ENCODE data around the gene CCDC183.
"Not testable (repeated sequence)": the region's sequence is repeated elsewhere in the genome, so short reads cannot be mapped to it uniquely, and the experiment has no call there.

Gene CCDC183

GRCh38 chr9:136837146-136837855 lies 41.2 kb downstream of the CCDC183 start:
- no peak for DNase-seq (ENCODE audit: low read depth in 3 of 3, low spot score in 1 of 3)

- DNase-seq (ENCODE audit: low read depth in 3 of 3, low spot score in 1 of 3) = not testable (repeated sequence)
These were observed 41.7 kb downstream of the CCDC183 start for GRCh38 chr9:136837856-136838277.

- DNase-seq (ENCODE audit: low read depth in 3 of 3, low spot score in 1 of 3) = no peak
These were observed 42.4 kb downstream of the CCDC183 start for GRCh38 chr9:136838314-136839228.

- no peak for DNase-seq (ENCODE audit: low read depth in 3 of 3, low spot score in 1 of 3)
These were observed 43.3 kb downstream of the CCDC183 start for GRCh38 chr9:136839229-136840139.

DNA sequence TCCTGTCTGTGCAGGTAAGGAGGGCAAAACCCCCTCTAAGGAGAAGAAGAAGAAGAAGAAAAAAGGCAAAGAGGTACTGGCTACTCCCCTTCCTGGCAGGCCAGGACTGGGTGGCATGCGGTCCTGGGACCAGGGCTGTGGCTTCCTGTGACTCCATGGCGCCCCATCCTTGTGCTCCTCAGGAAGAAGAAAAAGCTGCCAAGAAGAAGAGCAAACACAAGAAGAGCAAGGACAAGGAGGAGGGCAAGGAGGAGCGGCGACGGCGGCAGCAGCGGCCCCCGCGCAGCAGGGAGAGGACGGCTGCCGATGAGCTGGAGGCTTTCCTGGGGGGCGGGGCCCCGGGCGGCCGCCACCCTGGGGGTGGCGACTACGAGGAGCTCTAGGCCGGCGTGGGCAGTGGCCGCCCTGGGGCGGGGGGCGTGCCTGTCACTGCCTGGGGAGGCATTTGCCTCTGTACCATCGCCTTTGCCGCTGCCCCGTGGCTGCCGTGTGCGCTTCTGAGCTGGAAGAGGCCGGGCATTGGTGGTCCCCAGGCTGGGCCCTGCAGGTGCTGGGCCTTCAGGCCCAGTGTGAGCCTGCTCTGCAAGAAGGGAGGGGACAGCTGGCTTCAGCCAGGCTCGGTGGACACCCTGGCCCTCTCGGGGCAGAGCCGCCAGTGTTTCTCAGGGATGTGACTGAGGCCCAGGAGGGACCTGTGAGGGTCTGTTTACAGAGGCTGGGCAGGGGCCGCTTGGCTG lies 44.2 kb downstream of the CCDC183 start:
- no peak for DNase-seq (ENCODE audit: low read depth in 3 of 3, low spot score in 1 of 3)

DNA sequence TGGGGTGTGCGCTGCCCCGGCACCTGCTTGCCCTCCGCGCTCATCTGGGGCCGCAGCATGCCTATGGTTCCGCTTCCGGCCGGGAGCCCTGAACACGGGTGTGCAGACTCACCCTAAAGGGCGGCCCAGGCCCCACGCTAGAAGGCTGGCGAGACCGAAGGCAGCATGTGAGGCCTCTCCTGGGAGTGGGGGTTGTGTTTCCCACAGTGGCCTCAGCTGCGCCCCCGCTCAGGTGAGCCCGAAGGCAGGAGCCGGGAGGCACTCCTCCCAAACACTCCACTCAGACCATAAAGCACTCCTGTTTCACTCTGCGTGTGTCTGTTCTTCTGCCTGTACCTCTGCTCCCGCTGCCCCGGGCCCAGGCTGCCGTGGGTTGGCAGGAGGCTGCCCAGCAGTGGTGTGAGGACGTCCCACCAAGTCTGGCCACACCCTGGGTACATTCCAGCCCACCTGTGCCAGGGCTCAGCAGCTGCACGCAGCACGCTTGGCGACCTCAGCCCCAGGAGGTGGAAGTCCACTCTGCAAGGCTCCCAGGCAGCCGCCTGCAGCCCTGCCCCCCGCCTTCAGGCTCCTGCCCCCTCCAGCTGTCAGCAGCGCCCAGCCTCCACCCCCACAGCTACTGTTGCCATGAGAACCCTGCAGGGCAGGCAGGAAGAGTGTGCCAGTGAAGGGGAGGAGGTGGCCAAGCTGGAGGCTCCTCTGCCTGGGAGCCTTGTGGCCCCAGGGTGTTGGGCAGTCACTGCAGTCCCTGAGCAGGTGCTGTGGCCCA lies 44.9 kb downstream of the CCDC183 start:
- DNase-seq (ENCODE audit: low read depth in 3 of 3, low spot score in 1 of 3) = no peak

- not testable (repeated sequence) for DNase-seq (ENCODE audit: low read depth in 3 of 3, low spot score in 1 of 3)
These were observed 45.7 kb downstream of the CCDC183 start for GRCh38 chr9:136841646-136842379.

- peak; percentile 52 to 71 (median 53) for DNase-seq (ENCODE audit: low read depth in 3 of 3, low spot score in 1 of 3)
These were observed 46.3 kb downstream of the CCDC183 start, which contains the start of gene AJM1 for GRCh38 chr9:136842380-136842948. Gene AJM1, plus strand, starts transcription at chr9:136842478. Its CDS starts 1,937 bp downstream, at chr9:136844415.

DNA sequence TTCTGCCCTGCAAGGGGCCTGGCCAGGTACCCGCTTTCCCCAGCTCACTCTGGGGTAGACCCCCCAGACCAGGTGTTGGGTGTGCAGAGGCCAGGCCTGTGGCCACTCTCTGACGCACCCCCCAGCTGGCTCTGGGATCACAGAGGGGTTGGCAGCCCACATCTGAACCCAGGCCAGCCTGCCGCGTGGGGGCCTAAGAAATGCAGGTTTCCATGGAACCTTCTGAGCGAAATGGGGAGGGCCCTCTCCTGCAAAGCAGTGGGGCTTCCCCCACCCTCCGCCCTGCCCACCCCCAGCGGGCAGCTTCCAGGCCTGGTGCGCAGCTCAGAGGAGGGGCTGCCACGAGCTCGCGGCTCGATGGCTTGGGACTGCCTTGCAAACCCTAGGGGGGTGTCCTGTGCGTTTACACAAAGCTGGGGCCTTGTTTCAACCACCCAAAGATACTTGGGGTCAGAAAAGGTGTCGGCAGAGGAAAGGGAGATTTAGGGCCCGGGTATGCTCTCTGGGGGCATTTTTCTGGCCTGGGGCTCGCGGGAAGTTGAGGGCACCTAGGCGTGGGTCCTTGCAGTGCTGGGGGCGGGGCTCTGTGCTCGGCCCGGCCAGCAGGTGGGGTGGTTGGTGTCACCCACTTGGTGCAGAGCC lies 47.1 kb downstream of the CCDC183 start:
- DNase-seq (ENCODE audit: low read depth in 3 of 3, low spot score in 1 of 3) = not testable (repeated sequence)

DNA sequence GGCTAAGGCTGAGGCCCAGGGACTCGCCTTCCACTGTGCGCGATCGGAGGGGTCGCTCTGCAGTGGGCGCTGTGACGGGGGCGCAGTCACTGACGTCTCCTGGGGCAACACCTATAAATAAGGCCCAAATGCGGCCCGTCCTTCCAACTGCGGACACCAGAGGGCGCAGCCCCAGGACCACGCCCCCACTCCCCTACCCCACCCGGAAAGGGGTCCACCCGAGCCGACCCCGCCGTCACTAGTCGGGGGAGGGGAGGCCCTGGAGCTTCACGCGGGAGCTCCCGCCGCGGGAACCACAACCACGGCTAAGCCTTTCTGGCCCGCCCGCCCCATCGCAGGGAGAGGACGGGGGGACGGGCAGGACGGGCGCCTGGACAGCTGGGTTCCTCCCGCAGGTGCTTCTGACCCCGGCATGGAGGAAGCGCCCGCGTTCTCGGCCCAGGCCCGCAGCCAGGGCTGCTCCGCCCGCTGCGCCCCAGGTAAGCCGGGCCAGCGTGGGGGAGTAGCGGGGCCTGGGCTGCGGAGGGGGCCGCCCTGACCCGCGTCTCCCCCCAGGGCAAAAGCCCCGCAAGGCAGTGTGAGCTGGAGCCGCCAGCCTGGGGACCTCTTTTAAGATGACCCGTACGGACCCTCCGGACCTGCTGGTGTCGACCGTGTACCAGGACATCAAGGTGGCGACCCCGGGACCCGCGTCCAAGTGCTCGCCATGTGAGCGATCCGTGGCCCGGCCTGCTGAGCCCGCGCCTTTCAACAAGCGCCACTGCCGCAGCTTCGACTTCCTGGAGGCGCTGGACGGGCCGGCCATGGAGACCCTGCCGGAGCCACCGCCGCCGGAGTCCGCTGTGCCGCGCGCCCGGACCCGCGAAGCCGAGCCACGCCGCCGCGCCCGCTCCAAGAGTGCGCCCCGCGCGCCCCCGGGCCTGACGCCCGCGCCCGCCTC lies 47.9 kb downstream of the CCDC183 start:
- peak in 2 of 3 donors; percentile 36 to 60 for DNase-seq (ENCODE audit: low read depth in 3 of 3, low spot score in 1 of 3)

- no peak for DNase-seq (ENCODE audit: low read depth in 3 of 3, low spot score in 1 of 3)
These were observed 48.8 kb downstream of the CCDC183 start for GRCh38 chr9:136844761-136845464.

DNA sequence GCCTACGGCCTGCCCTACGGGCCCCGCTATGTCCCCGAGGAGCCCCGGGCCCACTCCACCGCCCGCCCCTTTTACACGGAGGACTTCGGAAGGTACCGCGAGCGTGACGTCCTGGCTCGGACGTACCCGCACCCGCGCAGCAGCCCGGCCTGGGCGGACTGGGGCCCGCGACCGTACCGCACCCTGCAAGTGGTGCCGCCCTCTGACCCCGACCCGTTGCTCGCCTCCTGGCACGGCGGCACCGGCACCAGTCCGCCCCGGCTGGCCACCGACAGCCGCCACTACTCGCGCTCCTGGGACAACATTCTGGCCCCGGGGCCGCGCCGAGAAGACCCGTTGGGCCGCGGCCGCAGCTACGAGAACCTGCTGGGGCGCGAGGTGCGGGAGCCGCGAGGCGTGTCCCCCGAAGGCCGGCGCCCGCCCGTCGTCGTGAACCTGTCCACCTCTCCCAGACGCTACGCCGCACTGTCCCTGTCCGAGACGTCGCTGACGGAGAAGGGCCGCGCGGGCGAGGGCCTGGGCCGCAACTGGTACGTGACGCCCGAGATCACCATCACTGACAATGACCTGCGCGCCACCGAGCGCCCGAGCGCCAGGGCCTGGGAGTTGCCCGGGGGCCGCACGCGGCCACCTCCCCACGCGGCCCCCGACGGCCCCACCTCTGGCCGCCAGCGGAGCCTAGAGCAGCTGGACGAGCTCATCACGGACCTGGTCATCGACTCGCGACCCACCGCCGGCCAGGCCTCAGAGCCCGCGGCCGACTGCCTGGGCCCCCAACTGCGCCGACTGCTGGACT lies 49.5 kb downstream of the CCDC183 start:
- no peak for DNase-seq (ENCODE audit: low read depth in 3 of 3, low spot score in 1 of 3)

GRCh38 chr9:136846376-136847087 lies 50.4 kb downstream of the CCDC183 start:
- DNase-seq (ENCODE audit: low read depth in 3 of 3, low spot score in 1 of 3) = no peak

- DNase-seq (ENCODE audit: low read depth in 3 of 3, low spot score in 1 of 3) = no peak
These were observed 51.1 kb downstream of the CCDC183 start for GRCh38 chr9:136847088-136847825.
